GM23338 (cell line): ENCODE measurements around the gene RXRA. TPM values are rescaled to one million over a fixed set of nuclear protein-coding genes. Genes with fewer than 3 reads are reported as not detected.

Source experiments
- ATAC-seq: fragments of 200-7000 bp; cut with Tn5 transposase; 3 replicates; pipeline ENCODE4 v1.9.1; 2020
- DNase-seq: peaks from one replicate; pipeline ENCODE4 v3.0.0-alpha.2; 2015; ENCODE audit warnings: low spot score
- H2AFZ ChIP-seq: fragments of 200-600 bp; sonication (generic); 2 replicates; pipeline ENCODE4 v1.8.0; 2016; ENCODE audit warnings: antibody characterized with exemption, mild to moderate bottlenecking, moderate library complexity
- H3F3A ChIP-seq: fragments of 200-600 bp; sonication (generic); replicated peaks from 2 replicates; pipeline ENCODE4 v1.8.0; 2017; ENCODE audit warnings: antibody characterized with exemption, mixed run types, low read depth
- H3K27ac ChIP-seq: fragments of 200-600 bp; sonication (generic); 2 replicates; pipeline ENCODE4 v1.6.1; 2016; ENCODE audit warnings: low read depth
- H3K27me3 ChIP-seq: fragments of 200-600 bp; sonication (generic); 2 replicates; pipeline ENCODE4 v1.8.0; 2016; ENCODE audit warnings: mild to moderate bottlenecking, mixed run types, moderate library complexity; ENCODE audit not compliant: insufficient read depth
- H3K36me3 ChIP-seq: fragments of 200-600 bp; sonication (generic); 2 replicates; pipeline ENCODE4 v1.8.0; 2016; ENCODE audit warnings: mild to moderate bottlenecking; ENCODE audit not compliant: insufficient read depth
- H3K4me1 ChIP-seq: fragments of 200-600 bp; sonication (generic); 2 replicates; pipeline ENCODE4 v1.8.0; 2016; ENCODE audit warnings: mild to moderate bottlenecking, moderate library complexity; ENCODE audit not compliant: insufficient read depth
- H3K4me2 ChIP-seq: fragments of 200-600 bp; sonication (generic); 2 replicates; pipeline ENCODE4 v1.7.1; 2017; ENCODE audit warnings: mixed run types
- H3K4me3 ChIP-seq: fragments of 200-600 bp; sonication (generic); 2 replicates; pipeline ENCODE4 v1.6.1; 2016; ENCODE audit warnings: mixed run types
- H3K79me2 ChIP-seq: fragments of 200-600 bp; sonication (generic); replicated peaks from 2 replicates; pipeline ENCODE4 v1.8.0; 2017; ENCODE audit warnings: mild to moderate bottlenecking; ENCODE audit not compliant: insufficient read depth
- H3K9me2 ChIP-seq: fragments of 200-600 bp; sonication (generic); 2 replicates; pipeline ENCODE4 v1.8.0; 2017; ENCODE audit not compliant: insufficient read depth
- H4K20me1 ChIP-seq: fragments of 200-600 bp; sonication (generic); replicated peaks from 2 replicates; pipeline ENCODE4 v1.8.0; 2017; ENCODE audit warnings: mild to moderate bottlenecking; ENCODE audit not compliant: insufficient read depth
- H3K27ac Mint-ChIP-seq: 2 replicates; pipeline ENCODE4 v1.8.0; 2020; ENCODE audit warnings: inconsistent platforms, mild to moderate bottlenecking, moderate library complexity, mixed read lengths
- H3K27me3 Mint-ChIP-seq: 3 replicates; pipeline ENCODE4 v1.8.0; 2022; ENCODE audit warnings: low read depth, mild to moderate bottlenecking, moderate library complexity, mixed read lengths, inconsistent platforms; ENCODE audit not compliant: insufficient read depth, poor library complexity
- H3K36me3 Mint-ChIP-seq: 3 replicates; pipeline ENCODE4 v1.8.0; 2021; ENCODE audit warnings: low read depth, mild to moderate bottlenecking, inconsistent platforms, moderate library complexity, mixed read lengths
- H3K4me1 Mint-ChIP-seq: 3 replicates; pipeline ENCODE4 v1.8.0; 2020; ENCODE audit warnings: mild to moderate bottlenecking, inconsistent platforms, mixed read lengths
- H3K4me3 Mint-ChIP-seq: 3 replicates; pipeline ENCODE4 v1.8.0; 2021; ENCODE audit warnings: moderate library complexity, mild to moderate bottlenecking, inconsistent platforms, mixed read lengths
- H3K9me3 Mint-ChIP-seq: 3 replicates; pipeline ENCODE4 v1.8.0; 2020; ENCODE audit warnings: moderate library complexity, mild to moderate bottlenecking, inconsistent platforms, mixed read lengths
- CREB1 ChIP-seq: fragments of 250-450 bp; sonication (Bioruptor Pico); IDR thresholded peaks from 2 replicates; pipeline ENCODE4 v1.5.0; 2020; ENCODE audit warnings: low read depth, mild to moderate bottlenecking, moderate library complexity
- CTCF ChIP-seq, 2 experiments: fragments of 200-600 bp in 1 of 2; sonication (generic) in 1 of 2; conservative IDR thresholded peaks; 2 replicates each; pipeline versions ENCODE4 v1.5.1 to v1.6.1; 2016 to 2017; ENCODE audit warnings: antibody characterized with exemption in 2 of 2, low read depth in 2 of 2, mild to moderate bottlenecking in 2 of 2, moderate library complexity in 1 of 2
- EZH2 ChIP-seq: fragments of 200-600 bp; sonication (generic); IDR thresholded peaks from one replicate; pipeline ENCODE4 v1.8.0; 2017; ENCODE audit warnings: antibody characterized with exemption, mild to moderate bottlenecking, low read depth; ENCODE audit not compliant: unreplicated experiment
- EZH2phosphoT487 ChIP-seq: fragments of 200-600 bp; sonication (generic); IDR thresholded peaks from one replicate; pipeline ENCODE4 v1.8.1; 2018; ENCODE audit warnings: antibody characterized with exemption; ENCODE audit not compliant: unreplicated experiment
- JUNB ChIP-seq: IDR thresholded peaks from one replicate; pipeline ENCODE4 v1.6.1; 2016; ENCODE audit warnings: antibody characterized with exemption; ENCODE audit not compliant: unreplicated experiment
- NANOG ChIP-seq: IDR thresholded peaks from 2 replicates; pipeline ENCODE4 v1.6.1; 2016; ENCODE audit warnings: antibody characterized with exemption, borderline replicate concordance
- POLR2AphosphoS5 ChIP-seq: IDR thresholded peaks from 2 replicates; pipeline ENCODE4 v1.6.1; 2016; ENCODE audit warnings: antibody characterized with exemption, low read depth
- REST ChIP-seq: IDR thresholded peaks from one replicate; pipeline ENCODE4 v1.6.1; 2018; ENCODE audit warnings: antibody characterized with exemption; ENCODE audit not compliant: unreplicated experiment
- STAT1 ChIP-seq: IDR thresholded peaks from one replicate; pipeline ENCODE4 v1.6.1; 2016; ENCODE audit warnings: antibody characterized with exemption; ENCODE audit not compliant: unreplicated experiment
- ZNF114 ChIP-seq: fragments of 250-450 bp; sonication (Bioruptor Pico); IDR thresholded peaks from 2 replicates; pipeline ENCODE4 v1.5.0; 2020; ENCODE audit warnings: mild to moderate bottlenecking, moderate library complexity
- ZNF331 ChIP-seq: fragments of 250-450 bp; sonication (Bioruptor Pico); IDR thresholded peaks from 2 replicates; pipeline ENCODE4 v1.5.0; 2020; ENCODE audit warnings: low read depth, mild to moderate bottlenecking, moderate library complexity
- polyA plus RNA-seq: library from polyadenylated mRNA; unstranded; fragments of >200 nt; fragmentation: Nextera tagmentation; extraction: Ambion mirVana; gene quantifications from 2 replicates; pipeline ENCODE4 v1.2.1, GENCODE V29; 2016
- total RNA-seq: library from RNA; depleted of rRNA; stranded (reverse); fragments of >200 nt; shearing (Covaris generic); gene quantifications from 2 replicates; pipeline ENCODE4 v1.2.3, GENCODE V29; 2014
- TF ChIP-seq, protein P1 (sequence below): IDR thresholded peaks from 2 replicates; pipeline ENCODE4 v1.6.1; 2016; ENCODE audit warnings: antibody characterized with exemption
- TF ChIP-seq, protein P2 (sequence below): fragments of 250-450 bp; sonication (Bioruptor Pico); IDR thresholded peaks from 2 replicates; pipeline ENCODE4 v1.5.0; 2020; ENCODE audit warnings: mild to moderate bottlenecking, moderate library complexity

Gene RXRA
- total and polyA plus RNA-seq, 2 experiments from 2014 or later, result 4.9 to 17.9 TPM

GRCh38 chr9:134320126-134320867 is 6.0 kb upstream of the RXRA start:
- Histone ChIP-seq H3K36me3 (no peaks in the 10 kb centered on the region), H3K9me2 (no peaks in the 10 kb centered on the region), H3K79me2 (no peaks in the 10 kb centered on the region), H4K20me1 (no peaks in the 10 kb centered on the region), H3K4me1 (peaks cover 11% of the 10 kb centered on the region), H3K27ac (no peak overlapping the region), H3K4me3 (no peak overlapping the region), H3K4me2 (0 out of 2 replicates have a peak overlapping the region, but pooled peaks have one; percentile 38), H3K27me3 (no peaks in the 10 kb centered on the region), H2AFZ (peak overlapping the region; percentile 47; the same call in 1 of the 2 replicates), H3F3A (0 out of 2 replicates have a peak, but pooled peaks cover 5% of the 10 kb centered on the region)
- Mint-ChIP-seq H3K4me1 (peaks cover 38% of the 10 kb centered on the region), H3K36me3 (no peaks in the 10 kb centered on the region), H3K4me3 (no peak overlapping the region), H3K27ac (no peak overlapping the region), H3K27me3 (peaks cover 8% of the 10 kb centered on the region), H3K9me3 (no peaks in the 10 kb centered on the region)
- ATAC-seq (peak; percentile 7; the same call in 2 of the 3 replicates), DNase-seq (peak; percentile 28)
- no peak for TF ChIP-seq CREB1
- TF ChIP-seq JUNB, result no peak
- TF ChIP-seq ZNF331 (CRISPR knock-in tag), result no peak
- TF ChIP-seq, protein P1, sequence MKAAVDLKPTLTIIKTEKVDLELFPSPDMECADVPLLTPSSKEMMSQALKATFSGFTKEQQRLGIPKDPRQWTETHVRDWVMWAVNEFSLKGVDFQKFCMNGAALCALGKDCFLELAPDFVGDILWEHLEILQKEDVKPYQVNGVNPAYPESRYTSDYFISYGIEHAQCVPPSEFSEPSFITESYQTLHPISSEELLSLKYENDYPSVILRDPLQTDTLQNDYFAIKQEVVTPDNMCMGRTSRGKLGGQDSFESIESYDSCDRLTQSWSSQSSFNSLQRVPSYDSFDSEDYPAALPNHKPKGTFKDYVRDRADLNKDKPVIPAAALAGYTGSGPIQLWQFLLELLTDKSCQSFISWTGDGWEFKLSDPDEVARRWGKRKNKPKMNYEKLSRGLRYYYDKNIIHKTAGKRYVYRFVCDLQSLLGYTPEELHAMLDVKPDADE, result no peak
- TF ChIP-seq ZNF114 (CRISPR knock-in tag), result no peak
- no peak for TF ChIP-seq POLR2AphosphoS5
- TF ChIP-seq, protein P2, sequence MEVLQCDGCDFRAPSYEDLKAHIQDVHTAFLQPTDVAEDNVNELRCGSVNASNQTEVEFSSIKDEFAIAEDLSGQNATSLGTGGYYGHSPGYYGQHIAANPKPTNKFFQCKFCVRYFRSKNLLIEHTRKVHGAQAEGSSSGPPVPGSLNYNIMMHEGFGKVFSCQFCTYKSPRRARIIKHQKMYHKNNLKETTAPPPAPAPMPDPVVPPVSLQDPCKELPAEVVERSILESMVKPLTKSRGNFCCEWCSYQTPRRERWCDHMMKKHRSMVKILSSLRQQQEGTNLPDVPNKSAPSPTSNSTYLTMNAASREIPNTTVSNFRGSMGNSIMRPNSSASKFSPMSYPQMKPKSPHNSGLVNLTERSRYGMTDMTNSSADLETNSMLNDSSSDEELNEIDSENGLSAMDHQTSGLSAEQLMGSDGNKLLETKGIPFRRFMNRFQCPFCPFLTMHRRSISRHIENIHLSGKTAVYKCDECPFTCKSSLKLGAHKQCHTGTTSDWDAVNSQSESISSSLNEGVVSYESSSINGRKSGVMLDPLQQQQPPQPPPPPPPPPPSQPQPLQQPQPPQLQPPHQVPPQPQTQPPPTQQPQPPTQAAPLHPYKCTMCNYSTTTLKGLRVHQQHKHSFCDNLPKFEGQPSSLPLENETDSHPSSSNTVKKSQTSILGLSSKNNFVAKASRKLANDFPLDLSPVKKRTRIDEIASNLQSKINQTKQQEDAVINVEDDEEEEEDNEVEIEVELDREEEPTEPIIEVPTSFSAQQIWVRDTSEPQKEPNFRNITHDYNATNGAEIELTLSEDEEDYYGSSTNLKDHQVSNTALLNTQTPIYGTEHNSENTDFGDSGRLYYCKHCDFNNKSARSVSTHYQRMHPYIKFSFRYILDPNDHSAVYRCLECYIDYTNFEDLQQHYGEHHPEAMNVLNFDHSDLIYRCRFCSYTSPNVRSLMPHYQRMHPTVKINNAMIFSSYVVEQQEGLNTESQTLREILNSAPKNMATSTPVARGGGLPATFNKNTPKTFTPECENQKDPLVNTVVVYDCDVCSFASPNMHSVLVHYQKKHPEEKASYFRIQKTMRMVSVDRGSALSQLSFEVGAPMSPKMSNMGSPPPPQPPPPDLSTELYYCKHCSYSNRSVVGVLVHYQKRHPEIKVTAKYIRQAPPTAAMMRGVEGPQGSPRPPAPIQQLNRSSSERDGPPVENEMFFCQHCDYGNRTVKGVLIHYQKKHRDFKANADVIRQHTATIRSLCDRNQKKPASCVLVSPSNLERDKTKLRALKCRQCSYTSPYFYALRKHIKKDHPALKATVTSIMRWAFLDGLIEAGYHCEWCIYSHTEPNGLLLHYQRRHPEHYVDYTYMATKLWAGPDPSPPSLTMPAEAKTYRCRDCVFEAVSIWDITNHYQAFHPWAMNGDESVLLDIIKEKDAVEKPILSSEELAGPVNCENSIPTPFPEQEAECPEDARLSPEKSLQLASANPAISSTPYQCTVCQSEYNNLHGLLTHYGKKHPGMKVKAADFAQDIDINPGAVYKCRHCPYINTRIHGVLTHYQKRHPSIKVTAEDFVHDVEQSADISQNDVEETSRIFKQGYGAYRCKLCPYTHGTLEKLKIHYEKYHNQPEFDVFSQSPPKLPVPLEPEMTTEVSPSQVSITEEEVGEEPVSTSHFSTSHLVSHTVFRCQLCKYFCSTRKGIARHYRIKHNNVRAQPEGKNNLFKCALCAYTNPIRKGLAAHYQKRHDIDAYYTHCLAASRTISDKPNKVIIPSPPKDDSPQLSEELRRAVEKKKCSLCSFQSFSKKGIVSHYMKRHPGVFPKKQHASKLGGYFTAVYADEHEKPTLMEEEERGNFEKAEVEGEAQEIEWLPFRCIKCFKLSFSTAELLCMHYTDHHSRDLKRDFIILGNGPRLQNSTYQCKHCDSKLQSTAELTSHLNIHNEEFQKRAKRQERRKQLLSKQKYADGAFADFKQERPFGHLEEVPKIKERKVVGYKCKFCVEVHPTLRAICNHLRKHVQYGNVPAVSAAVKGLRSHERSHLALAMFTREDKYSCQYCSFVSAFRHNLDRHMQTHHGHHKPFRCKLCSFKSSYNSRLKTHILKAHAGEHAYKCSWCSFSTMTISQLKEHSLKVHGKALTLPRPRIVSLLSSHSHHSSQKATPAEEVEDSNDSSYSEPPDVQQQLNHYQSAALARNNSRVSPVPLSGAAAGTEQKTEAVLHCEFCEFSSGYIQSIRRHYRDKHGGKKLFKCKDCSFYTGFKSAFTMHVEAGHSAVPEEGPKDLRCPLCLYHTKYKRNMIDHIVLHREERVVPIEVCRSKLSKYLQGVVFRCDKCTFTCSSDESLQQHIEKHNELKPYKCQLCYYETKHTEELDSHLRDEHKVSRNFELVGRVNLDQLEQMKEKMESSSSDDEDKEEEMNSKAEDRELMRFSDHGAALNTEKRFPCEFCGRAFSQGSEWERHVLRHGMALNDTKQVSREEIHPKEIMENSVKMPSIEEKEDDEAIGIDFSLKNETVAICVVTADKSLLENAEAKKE (CRISPR knock-in tag), result no peak
- no peak for TF ChIP-seq CTCF (conservative IDR thresholded peaks at IDR 0.05; ENCODE audit: low read depth in 2 of 2)
- TF ChIP-seq STAT1, result no peak
- no peak for TF ChIP-seq REST
- TF ChIP-seq NANOG, result no peak
- TF ChIP-seq EZH2phosphoT487, result no peak
- no peak for TF ChIP-seq EZH2
